Endothelial cell of umbilical vein (primary cell): ENCODE measurements around the gene ARHGEF5. TPM values are rescaled to one million over a fixed set of nuclear protein-coding genes. Genes with fewer than 3 reads are reported as not detected.

Experiments used
- BruUV-seq: library from RNA; stranded (reverse); fragments of 400-500 nt; replicated peaks from 2 replicates; lab custom pipeline; 2021; lab: Mats Ljungman, UMichigan
- CTCF ChIA-PET: fragments of 300-600, 350-600 bp; sonication (Branson Sonifier 250); formaldehyde crosslinking; loops from one replicate; lab custom pipeline; 2021; ENCODE audit warnings: antibody characterized with exemption, inconsistent platforms; lab: Charles Lee
- POLR2A ChIA-PET: fragments of 300-600, 350-600 bp; sonication (Branson Sonifier 250); formaldehyde crosslinking; loops from one replicate; lab custom pipeline; 2021; ENCODE audit warnings: antibody characterized with exemption, inconsistent platforms; lab: Charles Lee
- DNase-seq: peaks from one replicate; pipeline ENCODE4 v3.0.0-alpha.2; 2011; ENCODE audit warnings: low read depth, low spot score
- FAIRE-seq: peaks from 2 replicates; lab custom pipeline; 2011; peaks lifted over from hg19 to GRCh38; lab: Jason Lieb, UNC
- H2AFZ ChIP-seq: 2 replicates; pipeline ENCODE4 v1.6.0; 2012; ENCODE audit warnings: low read depth, low read length, control low read depth, inconsistent platforms
- H3K27ac ChIP-seq: 2 replicates; pipeline ENCODE4 v1.5.1; 2011; ENCODE audit warnings: low read depth, mild to moderate bottlenecking, control low read depth, low read length, moderate library complexity; ENCODE audit not compliant: insufficient read depth
- H3K27me3 ChIP-seq, 2 experiments: 2 replicates each; pipeline versions ENCODE4 v1.6.0 to v1.6.1; 2011; ENCODE audit warnings: low read length in 2 of 2, mixed read lengths in 1 of 2; ENCODE audit not compliant: control insufficient read depth in 2 of 2, insufficient read depth in 2 of 2
- H3K36me3 ChIP-seq, 2 experiments: 2 replicates in 1 of 2; 3 replicates in 1 of 2; pipeline ENCODE4 v1.5.1; 2011; ENCODE audit warnings: low read length in 2 of 2, mild to moderate bottlenecking in 1 of 2, moderate library complexity in 1 of 2; ENCODE audit not compliant: control insufficient read depth in 2 of 2, insufficient read depth in 2 of 2; ENCODE audit errors: extremely low read depth in 1 of 2
- H3K4me1 ChIP-seq: 3 replicates; pipeline ENCODE4 v1.5.1; 2011; ENCODE audit warnings: mild to moderate bottlenecking, low read length; ENCODE audit not compliant: control insufficient read depth, insufficient read depth; ENCODE audit errors: extremely low read depth
- H3K4me2 ChIP-seq: 2 replicates; pipeline ENCODE4 v1.6.1; 2011; ENCODE audit warnings: low read length, control low read depth, mixed read lengths; ENCODE audit not compliant: insufficient read depth
- H3K4me3 ChIP-seq, 3 experiments: fragments of 200-600 bp in 1 of 3; sonication (generic), shearing (Covaris generic) in 1 of 3; replicated peaks in 1 of 3; 2 replicates each; pipeline ENCODE4 v1.5.1; 2011 to 2016; ENCODE audit warnings: control low read depth in 3 of 3, low read length in 3 of 3, mild to moderate bottlenecking in 2 of 3, inconsistent platforms in 1 of 3, low read depth in 1 of 3, moderate library complexity in 1 of 3; ENCODE audit not compliant: insufficient read depth in 1 of 3
- H3K79me2 ChIP-seq: 2 replicates; pipeline ENCODE4 v1.6.0; 2012; ENCODE audit warnings: low read length, inconsistent platforms; ENCODE audit not compliant: control insufficient read depth, insufficient read depth
- H3K9ac ChIP-seq: replicated peaks from 2 replicates; pipeline ENCODE3; 2011; ENCODE audit warnings: low read length, control low read depth; ENCODE audit not compliant: insufficient read depth; ENCODE audit errors: extremely low read depth
- H3K9me1 ChIP-seq: replicated peaks from 3 replicates; pipeline ENCODE4 v1.6.0; 2011; ENCODE audit warnings: mild to moderate bottlenecking, low read length; ENCODE audit not compliant: control insufficient read depth, insufficient read depth; ENCODE audit errors: extremely low read depth
- H3K9me3 ChIP-seq: replicated peaks from 2 replicates; pipeline ENCODE4 v1.5.1; 2012; ENCODE audit warnings: low read length, inconsistent platforms; ENCODE audit not compliant: control insufficient read depth, insufficient read depth
- H4K20me1 ChIP-seq: replicated peaks from 2 replicates; pipeline ENCODE3; 2011; ENCODE audit warnings: mild to moderate bottlenecking, low read length; ENCODE audit not compliant: control insufficient read depth, insufficient read depth; ENCODE audit errors: extremely low read depth
- CTCF ChIP-seq, 2 donors: IDR thresholded peaks; 1 replicate in 1 of 2; 2 replicates in 1 of 2; pipeline ENCODE4 v1.5.1; 2011; ENCODE audit warnings: low read length in 2 of 2, mild to moderate bottlenecking in 2 of 2, moderate library complexity in 2 of 2, control low read depth in 1 of 2, inconsistent platforms in 1 of 2, low read depth in 1 of 2; ENCODE audit not compliant: insufficient read depth in 1 of 2; ENCODE audit errors: extremely low read depth in 1 of 2
- EZH2 ChIP-seq: IDR thresholded peaks from 2 replicates; pipeline ENCODE4 v1.6.1; 2012; ENCODE audit warnings: borderline replicate concordance, low read depth, mild to moderate bottlenecking, moderate library complexity, low read length, inconsistent platforms; ENCODE audit not compliant: severe bottlenecking
- FOS ChIP-seq: IDR thresholded peaks from 2 replicates; pipeline ENCODE4 v1.6.1; 2011; ENCODE audit warnings: mild to moderate bottlenecking, low read length, moderate library complexity, borderline replicate concordance; ENCODE audit not compliant: insufficient read depth
- GATA2 ChIP-seq: IDR thresholded peaks from 2 replicates; pipeline ENCODE4 v1.7.0; 2011; ENCODE audit warnings: low read depth, mild to moderate bottlenecking, moderate library complexity, mixed read lengths, low read length; ENCODE audit not compliant: insufficient read length, insufficient read depth
- JUN ChIP-seq: IDR thresholded peaks from 2 replicates; pipeline ENCODE4 v1.6.1; 2011; ENCODE audit warnings: borderline replicate concordance, low read depth; ENCODE audit not compliant: insufficient read length, insufficient read depth
- MAX ChIP-seq: IDR thresholded peaks from 2 replicates; pipeline ENCODE4 v1.6.1; 2011; ENCODE audit not compliant: insufficient read depth, insufficient read length
- MYC ChIP-seq: IDR thresholded peaks from one replicate; pipeline ENCODE4 v1.6.1; 2011; ENCODE audit warnings: mild to moderate bottlenecking, low read depth, low read length
- POLR2A ChIP-seq: IDR thresholded peaks from 2 replicates; pipeline ENCODE4 v1.6.1; 2012; ENCODE audit warnings: low read depth, mild to moderate bottlenecking, control low read depth, low read length
- POLR2AphosphoS5 ChIP-seq: IDR thresholded peaks from 2 replicates; pipeline ENCODE4 v1.6.1; 2012; ENCODE audit warnings: low read depth, mild to moderate bottlenecking, control low read depth, low read length, moderate library complexity; ENCODE audit not compliant: insufficient read depth
- dilution Hi-C: fragments of 300-500 bp; cut with MboI; formaldehyde crosslinking; loops from one replicate; pipeline ENCODE4 v1.15.0; 2019; ENCODE audit warnings: low sequenced_read_pairs; ENCODE audit not compliant: extremely low pct_ligation_motif_present
- intact Hi-C: fragments of 100-400 bp; cut with micrococcal nuclease; formaldehyde crosslinking; loops from one replicate; pipeline ENCODE4 v1.10.0; 2022
- polyA plus RNA-seq, 4 experiments: library from polyadenylated mRNA; depleted of rRNA in 3 of 4; stranded (reverse) in 3 of 4; unstranded in 1 of 4; fragments of >200 nt; gene quantifications; 2 replicates each; pipeline versions ENCODE4 v1.2.1 to v1.2.3, GENCODE V29; 2011 to 2012; ENCODE audit warnings: missing spikeins in 1 of 4
- total RNA-seq: library from RNA; stranded (reverse); gene quantifications from 2 replicates; pipeline ENCODE4 v1.2.3, GENCODE V29; 2021

The ARHGEF5 gene
- total and polyA plus RNA-seq, 2 donors (not counting 3 experiments of a cell fraction or from before 2014, with no cell fraction given): 1.1 to 1.5 TPM

- no peak overlapping the region for H3K4me3 ChIP-seq
- FAIRE-seq: no peak
- DNase-seq: no peak
- TF ChIP-seq CTCF (IDR thresholded peaks at IDR 0.05; ENCODE audit: extremely low read depth in 1 of 2, insufficient read depth in 1 of 2, low read depth in 1 of 2, low read length in 2 of 2): no peak
- no peak for TF ChIP-seq EZH2
- peak; percentile 5 for TF ChIP-seq JUN
- H3K4me2 ChIP-seq: no peak overlapping the region
- ChIA-PET POLR2A (no interaction called here), CTCF (no interaction called here)
- no peaks in the 10 kb centered on the region for H4K20me1 ChIP-seq
- H3K79me2 ChIP-seq: no peaks in the 10 kb centered on the region
- dilution Hi-C loops: no loop called here
- no peak overlapping the region for H3K9ac ChIP-seq
- intact Hi-C loops: no loop called here
- BruUV-seq: no TSS peak
- H3K27ac ChIP-seq: no peak overlapping the region
- no peak overlapping the region for H2AFZ ChIP-seq
- no peaks in the 10 kb centered on the region for H3K9me1 ChIP-seq
- H3K27me3 ChIP-seq: no peaks in the 10 kb centered on the region
- no peaks in the 10 kb centered on the region for H3K36me3 ChIP-seq
- H3K9me3 ChIP-seq: no peaks in the 10 kb centered on the region
- H3K4me1 ChIP-seq: no peaks in the 10 kb centered on the region
Measured at GRCh38 chr7:144384555-144385245, 29.5 kb downstream of the ARHGEF5 start.

- no peak for TF ChIP-seq MYC
- no peak for TF ChIP-seq POLR2A
- TF ChIP-seq POLR2AphosphoS5: no peak
- TF ChIP-seq GATA2: no peak
- TF ChIP-seq JUN: no peak
- TF ChIP-seq EZH2: no peak
- TF ChIP-seq CTCF (IDR thresholded peaks at IDR 0.05; ENCODE audit: extremely low read depth in 1 of 2, insufficient read depth in 1 of 2, low read depth in 1 of 2, low read length in 2 of 2): no peak
- TF ChIP-seq MAX: no peak
- no peak for TF ChIP-seq FOS
- Histone ChIP-seq H3K27me3 (no peaks in the 10 kb centered on the region), H3K4me3 (no peak overlapping the region), H3K4me2 (no peak overlapping the region), H4K20me1 (no peaks in the 10 kb centered on the region), H3K4me1 (no peaks in the 10 kb centered on the region), H3K79me2 (no peaks in the 10 kb centered on the region), H3K9me3 (no peaks in the 10 kb centered on the region), H3K9ac (no peak overlapping the region), H3K36me3 (no peaks in the 10 kb centered on the region), H3K27ac (no peak overlapping the region), H3K9me1 (no peaks in the 10 kb centered on the region), H2AFZ (no peak overlapping the region)
- FAIRE-seq (no peak), DNase-seq (no peak)
- intact Hi-C loops: no loop called here
- POLR2A ChIA-PET: no interaction called here
- CTCF ChIA-PET: interaction anchor here (1.1 kb wide), 1 partner anchor 18 kb away, joined by 3 read pairs; no protein-coding TSS in a partner anchor
- dilution Hi-C loops: no loop called here
- no TSS peak for BruUV-seq
Measured at GRCh38 chr7:144386741-144387140, 31.5 kb downstream of the ARHGEF5 start.
